Measurements from ENCODE around the gene GLA. TPM values are rescaled to one million over a fixed set of nuclear protein-coding genes. Genes with fewer than 3 reads are reported as not detected.

The GLA gene
- total and polyA plus RNA-seq, 3 donors from 2014 or later = 12.5 to 17.9 (median 16.2) TPM

- Histone ChIP-seq H3K36me3 (ENCODE audit: low read depth, missing control alignments) (no peaks in the 10 kb centered on the region), H3K4me1 (no peaks in the 10 kb centered on the region), H3K27me3 (no peaks in the 10 kb centered on the region), H3K27ac (no peak overlapping the region), H3K4me3 (no peak overlapping the region), H3K9me3 (no peaks in the 10 kb centered on the region)
- WGBS, 2 donors = 74 to 82% methylated on average over 9 to 11 of the region's 11 CpGs
- TF ChIP-seq CTCF (IDR thresholded peaks at IDR 0.05) = no peak
- TF ChIP-seq POLR2A (IDR thresholded peaks at IDR 0.05) = no peak
- DNase-seq = no peak
- intact Hi-C loops (cut with DNase I; ENCODE audit: low total_unique reads) = no loop called here
These were observed 14.0 kb downstream of the GLA start for GRCh38 chrX:101393530-101394305.

GRCh38 chrX:101391831-101392230, 15.9 kb downstream of the GLA start:
- intact Hi-C loops (cut with DNase I; ENCODE audit: low total_unique reads) = no loop called here
- Histone ChIP-seq H3K27ac (no peak overlapping the region), H3K9me3 (no peaks in the 10 kb centered on the region), H3K36me3 (ENCODE audit: low read depth, missing control alignments) (no peaks in the 10 kb centered on the region), H3K4me3 (no peak overlapping the region), H3K27me3 (no peaks in the 10 kb centered on the region), H3K4me1 (no peaks in the 10 kb centered on the region)
- TF ChIP-seq CTCF (IDR thresholded peaks at IDR 0.05) (no peak), POLR2A (IDR thresholded peaks at IDR 0.05) (no peak)
- no peak for DNase-seq
- 22 to 31% methylated on average over 6 of the region's 6 CpGs for WGBS, 2 donors

GRCh38 chrX:101390664-101391525, 16.8 kb downstream of the GLA start, which contains the start of gene RPL36A:
Gene RPL36A, plus strand, starts transcription at chrX:101391011. Its CDS starts 33 bp downstream, at chrX:101391044.
- no peak for TF ChIP-seq POLR2A (IDR thresholded peaks at IDR 0.05)
- peak in 2 of 3 experiments; percentile 54 to 65 for TF ChIP-seq CTCF (IDR thresholded peaks at IDR 0.05)
- Histone ChIP-seq H3K4me1 (no peaks in the 10 kb centered on the region), H3K27me3 (no peaks in the 10 kb centered on the region), H3K4me3 (peak within 1 kb of the TSS; percentile 58 to 68), H3K27ac (peak within 1 kb of the TSS; percentile 31 to 45), H3K36me3 (ENCODE audit: low read depth, missing control alignments) (no peaks in the 10 kb centered on the region), H3K9me3 (no peaks in the 10 kb centered on the region)
- 0 to 2% methylated on average over 25 to 44 of the region's 47 CpGs for WGBS, 2 donors
- intact Hi-C loops (cut with DNase I; ENCODE audit: low total_unique reads) = no loop called here
- DNase-seq = peak; percentile 91

- Histone ChIP-seq H3K27me3 (no peaks in the 10 kb centered on the region), H3K4me3 (no peak overlapping the region), H3K9me3 (no peaks in the 10 kb centered on the region), H3K36me3 (ENCODE audit: low read depth, missing control alignments) (no peaks in the 10 kb centered on the region), H3K4me1 (no peaks in the 10 kb centered on the region), H3K27ac (no peak overlapping the region)
- 91 to 94% methylated on average over 2 to 3 of the region's 3 CpGs for WGBS, 2 donors
- intact Hi-C loops (cut with DNase I; ENCODE audit: low total_unique reads) = no loop called here
- DNase-seq = no peak
- TF ChIP-seq CTCF (IDR thresholded peaks at IDR 0.05) (no peak), POLR2A (IDR thresholded peaks at IDR 0.05) (no peak)
These were observed 19.1 kb downstream of the GLA start for GRCh38 chrX:101388604-101389003.

All from testis (tissue), 3 donors.